ENCODE measurements around the gene NPIPB2. TPM values are rescaled to one million over a fixed set of nuclear protein-coding genes. Genes with fewer than 3 reads are reported as not detected.

NPIPB2 gene
- total and polyA plus RNA-seq, 2 of the 8 experiments (the other 6 are each of a cell fraction or from before 2014, with no cell fraction given), result 7.5 to 8.3 TPM

DNA sequence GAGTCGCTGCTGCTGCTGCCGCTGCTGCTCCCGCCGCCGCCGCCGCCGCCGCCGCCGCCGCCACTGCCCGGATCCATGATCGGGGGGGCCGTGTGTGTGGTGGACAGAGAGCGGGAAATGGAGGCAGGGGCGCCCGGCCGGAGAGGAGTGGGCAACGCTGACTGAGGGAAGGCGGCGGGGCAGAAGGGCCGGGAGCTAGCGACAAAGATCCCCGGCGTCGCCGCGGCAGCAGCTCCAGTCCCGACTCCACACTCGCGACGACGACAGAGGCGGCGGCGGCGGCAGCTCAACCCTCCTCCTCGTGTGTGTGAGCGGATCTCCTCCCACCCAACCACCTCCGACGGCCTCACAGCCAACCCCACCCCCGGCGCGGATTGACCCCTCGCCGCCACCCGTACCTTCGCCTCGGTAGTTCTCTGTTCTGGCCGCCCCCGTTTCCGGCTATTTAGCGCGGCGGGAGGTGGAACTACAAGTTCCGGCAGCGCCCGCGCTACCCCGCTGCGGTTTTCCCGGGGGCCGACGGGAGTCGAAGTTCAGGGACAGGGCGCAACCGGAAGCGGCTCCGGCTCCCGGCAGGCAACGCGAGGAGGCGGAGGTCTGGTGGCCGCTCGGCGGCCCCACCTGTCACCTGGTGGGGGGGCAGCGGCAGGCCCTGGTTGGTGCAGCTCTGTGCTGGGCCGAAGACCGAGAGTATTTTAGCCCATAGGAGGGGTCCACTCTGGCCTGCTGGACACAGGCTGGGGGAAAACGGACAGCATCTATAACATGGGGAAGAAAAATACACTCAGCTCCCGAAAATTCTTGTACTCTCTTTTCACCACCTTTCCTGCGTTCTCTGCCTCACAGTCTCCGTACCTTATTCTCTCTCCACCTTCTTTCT, 26.0 kb downstream of the NPIPB2 start, which contains the start of gene GSPT1 (continued):
- TF ChIP-seq GTF2F1 (IDR thresholded peaks at IDR 0.05; ENCODE audit: borderline replicate concordance, low read depth, low read length), result no peak

All from H1 (cell line).